CD4-positive, CD25-positive, alpha-beta regulatory T cell (primary cell): Measurements from ENCODE around the gene CCL3. TPM values are rescaled to one million over a fixed set of nuclear protein-coding genes. Genes with fewer than 3 reads are reported as not detected.

ENCODE experiments used
- ATAC-seq, 2 donors: fragments of 150-1000 bp; cut with Tn5 transposase; one replicate each; pipeline ENCODE4 v1.10.0; 2021; ENCODE audit warnings: low read depth in 2 of 2, moderate number of reproducible peaks in 2 of 2, moderate library complexity in 1 of 2
- DNase-seq, 3 donors: peaks; one replicate each; pipeline versions ENCODE4 v3.0.0 to v3.0.0-alpha.2; 2012 to 2022; ENCODE audit warnings: mixed read lengths in 1 of 3
- H3K27ac ChIP-seq: one replicate; pipeline ENCODE4 v1.7.0; 2013; ENCODE audit warnings: mild to moderate bottlenecking, low read length; ENCODE audit not compliant: insufficient read depth, poor library complexity, severe bottlenecking
- H3K27me3 ChIP-seq: one replicate; pipeline ENCODE4 v1.7.0; 2013; ENCODE audit warnings: low read length; ENCODE audit not compliant: control insufficient read depth, insufficient read depth
- H3K36me3 ChIP-seq: one replicate; pipeline ENCODE4 v1.7.0; 2013; ENCODE audit warnings: mild to moderate bottlenecking, low read length, moderate library complexity; ENCODE audit not compliant: control insufficient read depth, insufficient read depth
- H3K4me1 ChIP-seq: 2 replicates; pipeline ENCODE4 v1.7.0; 2013; ENCODE audit warnings: mild to moderate bottlenecking, low read length; ENCODE audit not compliant: insufficient read depth, control insufficient read depth, poor library complexity, severe bottlenecking
- H3K4me3 ChIP-seq: one replicate; pipeline ENCODE4 v1.7.0; 2013; ENCODE audit warnings: low read depth, mild to moderate bottlenecking, low read length, moderate library complexity
- H3K9me3 ChIP-seq, 2 experiments: 1 replicate in 1 of 2; 2 replicates in 1 of 2; pipeline ENCODE4 v1.7.0; 2013; ENCODE audit warnings: low read length in 2 of 2, mild to moderate bottlenecking in 1 of 2, moderate library complexity in 1 of 2; ENCODE audit not compliant: control insufficient read depth in 2 of 2
- H3K27ac Mint-ChIP-seq, 3 donors: one replicate each; pipeline ENCODE4 v1.8.0; 2020 to 2022; ENCODE audit warnings: mild to moderate bottlenecking in 3 of 3, mixed read lengths in 3 of 3, moderate library complexity in 2 of 3
- H3K27me3 Mint-ChIP-seq: one replicate; pipeline ENCODE4 v1.8.0; 2022; ENCODE audit warnings: mild to moderate bottlenecking, mixed read lengths
- H3K36me3 Mint-ChIP-seq: one replicate; pipeline ENCODE4 v1.8.0; 2020; ENCODE audit warnings: mixed read lengths
- H3K4me1 Mint-ChIP-seq, 4 donors: one replicate each; pipeline ENCODE4 v1.8.0; 2020 to 2022; ENCODE audit warnings: mixed read lengths in 4 of 4, mild to moderate bottlenecking in 1 of 4
- H3K4me3 Mint-ChIP-seq, 4 donors: one replicate each; pipeline ENCODE4 v1.8.0; 2020 to 2022; ENCODE audit warnings: mild to moderate bottlenecking in 4 of 4, mixed read lengths in 4 of 4, moderate library complexity in 3 of 4
- H3K9me3 Mint-ChIP-seq, 7 donors: one replicate each; pipeline ENCODE4 v1.8.0; 2020 to 2022; ENCODE audit warnings: mixed read lengths in 7 of 7, mild to moderate bottlenecking in 3 of 7, moderate library complexity in 2 of 7
- polyA plus RNA-seq, 4 donors: library from polyadenylated mRNA; unstranded; fragments of 300-500 nt; fragmentation: Illumina TruSeq; gene quantifications; one replicate each; pipeline ENCODE4 v1.2.3, GENCODE V29; 2021
- total RNA-seq: library from RNA; stranded (reverse); gene quantifications from one replicate; pipeline ENCODE4 v1.2.3, GENCODE V29; 2022

The CCL3 gene
- total and polyA plus RNA-seq, 5 donors from 2014 or later, result 0.45 TPM; not detected in 4

DNA sequence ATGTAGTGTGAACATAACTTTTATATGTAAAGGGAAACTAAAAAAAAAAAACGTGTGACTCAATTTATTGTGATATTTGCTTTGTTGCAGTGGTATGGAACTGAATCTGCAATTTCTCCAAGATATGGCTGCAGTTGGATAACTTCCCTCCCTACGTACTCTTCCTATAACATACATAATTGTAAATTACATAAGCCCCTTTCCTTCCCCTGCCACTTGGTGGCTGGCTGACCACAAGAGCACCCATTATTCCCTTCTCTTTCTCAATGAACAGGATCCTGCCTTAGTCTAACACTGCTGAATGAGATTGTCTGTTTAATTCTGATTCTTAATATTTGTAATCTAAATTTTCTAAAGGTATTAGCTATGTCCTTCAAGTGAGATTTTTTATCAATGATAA lies 41.5 kb upstream of the CCL3 start:
- no peak overlapping the region for H3K4me3 ChIP-seq
- ATAC-seq (no peak), DNase-seq (no peak)
- no peaks in the 10 kb centered on the region for H3K36me3 ChIP-seq
- H3K4me1 ChIP-seq, result no peaks in the 10 kb centered on the region
- H3K36me3 Mint-ChIP-seq, result no peaks in the 10 kb centered on the region
- no peaks in the 10 kb centered on the region for H3K4me1 Mint-ChIP-seq
- no peak overlapping the region for H3K27ac Mint-ChIP-seq
- no peaks in the 10 kb centered on the region for H3K9me3 ChIP-seq
- H3K27me3 Mint-ChIP-seq, result peaks cover 10% of the 10 kb centered on the region
- H3K27ac ChIP-seq, result no peak overlapping the region
- no peak overlapping the region for H3K4me3 Mint-ChIP-seq
- peaks cover 0 to 5% (median 0%) of the 10 kb centered on the region in 7 donors for H3K9me3 Mint-ChIP-seq
- H3K27me3 ChIP-seq, result peaks cover 8% of the 10 kb centered on the region

DNA sequence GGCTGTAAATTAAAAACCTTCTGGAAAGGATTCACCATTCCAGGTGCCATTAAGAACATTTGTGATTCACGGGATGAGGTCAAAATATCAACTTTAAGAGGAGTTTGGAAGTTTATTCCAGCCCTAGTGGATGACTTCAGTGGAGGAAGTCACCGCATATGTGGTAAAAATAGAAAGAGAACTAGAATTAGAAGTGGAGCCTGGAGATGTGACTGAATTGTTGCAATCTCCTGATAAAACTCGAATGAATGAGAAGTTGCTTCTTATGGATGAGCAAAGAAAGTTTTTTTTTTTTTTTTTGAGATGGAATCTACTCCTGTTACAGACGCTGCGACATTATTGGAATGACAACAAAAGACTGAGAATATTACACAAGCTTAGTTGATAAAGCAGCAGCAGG lies 40.4 kb upstream of the CCL3 start:
- peaks cover 4 to 6% of the 10 kb centered on the region in 2 experiments for H3K9me3 ChIP-seq
- H3K36me3 Mint-ChIP-seq, result no peaks in the 10 kb centered on the region
- DNase-seq (no peak), ATAC-seq (no peak)
- no peak overlapping the region for H3K4me3 ChIP-seq
- no peak overlapping the region for H3K27ac ChIP-seq
- H3K27ac Mint-ChIP-seq, result no peak overlapping the region
- H3K4me1 Mint-ChIP-seq, result no peaks in the 10 kb centered on the region
- H3K4me1 ChIP-seq, result no peaks in the 10 kb centered on the region
- H3K4me3 Mint-ChIP-seq, result no peak overlapping the region
- H3K9me3 Mint-ChIP-seq, result peaks cover 0 to 15% (median 3%) of the 10 kb centered on the region in 7 donors
- no peaks in the 10 kb centered on the region for H3K36me3 ChIP-seq
- H3K27me3 Mint-ChIP-seq, result peaks cover 10% of the 10 kb centered on the region
- H3K27me3 ChIP-seq, result peaks cover 6% of the 10 kb centered on the region

DNA sequence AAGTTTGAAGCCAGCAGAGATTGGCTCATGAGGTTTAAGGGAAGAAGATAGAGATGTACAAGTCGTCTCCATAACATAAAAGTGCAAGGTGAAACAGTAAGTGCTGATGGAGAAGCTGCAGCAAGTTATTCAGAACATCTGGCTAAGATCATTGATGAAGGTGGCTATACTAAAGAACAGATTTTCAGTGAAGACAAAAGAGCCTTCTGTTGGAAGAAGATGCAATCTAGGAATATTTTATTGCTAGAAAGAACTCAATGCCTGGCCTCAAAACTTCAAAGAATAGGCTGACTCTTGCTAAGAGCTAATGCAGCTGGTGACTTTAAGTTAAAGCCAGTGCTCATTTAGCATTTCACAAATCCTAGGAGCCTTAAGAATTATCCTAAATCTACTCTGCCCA lies 39.7 kb upstream of the CCL3 start:
- no peak overlapping the region for H3K4me3 ChIP-seq
- no peak overlapping the region for H3K4me3 Mint-ChIP-seq
- no peak overlapping the region for H3K27ac Mint-ChIP-seq

DNA sequence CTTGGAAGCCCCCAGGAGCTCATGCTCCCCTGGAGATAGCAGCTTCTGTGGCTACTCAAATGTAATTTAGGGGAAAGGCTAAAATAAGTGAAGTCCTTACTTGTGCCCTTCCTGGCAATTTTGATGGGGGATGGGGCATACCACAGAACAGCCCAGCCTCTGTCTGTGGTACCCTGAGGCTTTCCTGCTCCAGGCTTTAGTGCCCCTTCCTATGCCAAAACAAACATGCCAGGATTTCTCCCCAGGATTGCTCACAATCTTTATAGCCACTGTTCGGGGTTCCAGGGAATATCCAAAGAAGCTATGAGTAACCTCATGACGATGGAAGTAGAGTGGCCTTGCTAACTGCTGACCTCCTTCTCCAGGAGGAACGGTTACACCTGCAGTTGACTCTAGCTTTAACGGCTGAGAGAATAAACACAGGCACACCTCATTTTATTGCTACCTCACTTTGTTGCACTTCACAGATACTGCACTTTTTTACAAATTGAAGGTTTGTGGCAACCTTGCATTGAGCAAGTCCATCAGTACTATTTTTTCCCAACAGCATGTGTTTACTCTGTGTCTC lies 38.6 kb upstream of the CCL3 start:
- H3K4me3 ChIP-seq, result no peak overlapping the region
- no peaks in the 10 kb centered on the region for H3K4me1 ChIP-seq
- Mint-ChIP-seq H3K27ac (no peak overlapping the region), H3K9me3 (peaks cover 0 to 16% (median 3%) of the 10 kb centered on the region in 7 donors), H3K4me3 (no peak overlapping the region), H3K36me3 (no peaks in the 10 kb centered on the region), H3K27me3 (peaks cover 9% of the 10 kb centered on the region), H3K4me1 (no peaks in the 10 kb centered on the region)
- H3K36me3 ChIP-seq, result no peaks in the 10 kb centered on the region
- no peak overlapping the region for H3K27ac ChIP-seq
- ATAC-seq (no peak), DNase-seq (no peak)
- H3K9me3 ChIP-seq, result peaks cover 6% of the 10 kb centered on the region in 2 experiments
- H3K27me3 ChIP-seq, result peaks cover 4% of the 10 kb centered on the region

More for the DNA sequence above, 39.7 kb upstream of the CCL3 start:
- no peaks in the 10 kb centered on the region for H3K4me1 ChIP-seq
- no peak for DNase-seq
- Mint-ChIP-seq H3K36me3 (no peaks in the 10 kb centered on the region), H3K4me1 (no peaks in the 10 kb centered on the region), H3K9me3 (peaks cover 0 to 16% (median 3%) of the 10 kb centered on the region in 7 donors), H3K27me3 (peaks cover 5% of the 10 kb centered on the region)
- no peaks in the 10 kb centered on the region for H3K36me3 ChIP-seq
- peaks cover 4% of the 10 kb centered on the region for H3K27me3 ChIP-seq
- H3K27ac ChIP-seq, result no peak overlapping the region
- H3K9me3 ChIP-seq, result peaks cover 6% of the 10 kb centered on the region in 2 experiments
- ATAC-seq, result no peak

DNA sequence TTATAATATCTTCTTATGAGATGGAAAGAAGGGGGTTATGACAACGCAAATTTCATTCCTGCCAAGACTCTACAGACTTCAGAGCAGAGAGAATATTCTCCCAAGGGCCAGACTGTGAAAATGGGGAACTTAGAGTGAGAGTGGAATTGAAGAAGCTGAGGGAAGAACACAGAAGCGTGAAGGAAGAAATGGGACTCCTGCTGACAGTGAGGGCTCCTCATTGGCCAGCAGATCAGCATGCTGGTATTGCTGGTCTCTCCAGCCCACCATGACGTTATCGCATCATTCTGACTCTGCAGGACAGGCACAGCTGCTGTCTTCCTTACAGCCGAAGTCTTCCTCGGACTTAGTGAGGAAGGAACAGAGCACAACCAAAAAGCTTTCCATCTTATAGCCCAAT lies 38.0 kb upstream of the CCL3 start:
- Mint-ChIP-seq H3K27me3 (peaks cover 11% of the 10 kb centered on the region), H3K9me3 (peaks cover 0 to 16% (median 4%) of the 10 kb centered on the region in 7 donors), H3K27ac (no peak overlapping the region), H3K4me1 (no peaks in the 10 kb centered on the region), H3K4me3 (no peak overlapping the region), H3K36me3 (no peaks in the 10 kb centered on the region)
- H3K27me3 ChIP-seq, result peaks cover under 1% of the 10 kb centered on the region
- H3K9me3 ChIP-seq, result peaks cover 6% of the 10 kb centered on the region in 2 experiments
- DNase-seq (no peak), ATAC-seq (no peak)
- no peak overlapping the region for H3K27ac ChIP-seq
- no peak overlapping the region for H3K4me3 ChIP-seq
- no peaks in the 10 kb centered on the region for H3K36me3 ChIP-seq
- no peaks in the 10 kb centered on the region for H3K4me1 ChIP-seq

DNA sequence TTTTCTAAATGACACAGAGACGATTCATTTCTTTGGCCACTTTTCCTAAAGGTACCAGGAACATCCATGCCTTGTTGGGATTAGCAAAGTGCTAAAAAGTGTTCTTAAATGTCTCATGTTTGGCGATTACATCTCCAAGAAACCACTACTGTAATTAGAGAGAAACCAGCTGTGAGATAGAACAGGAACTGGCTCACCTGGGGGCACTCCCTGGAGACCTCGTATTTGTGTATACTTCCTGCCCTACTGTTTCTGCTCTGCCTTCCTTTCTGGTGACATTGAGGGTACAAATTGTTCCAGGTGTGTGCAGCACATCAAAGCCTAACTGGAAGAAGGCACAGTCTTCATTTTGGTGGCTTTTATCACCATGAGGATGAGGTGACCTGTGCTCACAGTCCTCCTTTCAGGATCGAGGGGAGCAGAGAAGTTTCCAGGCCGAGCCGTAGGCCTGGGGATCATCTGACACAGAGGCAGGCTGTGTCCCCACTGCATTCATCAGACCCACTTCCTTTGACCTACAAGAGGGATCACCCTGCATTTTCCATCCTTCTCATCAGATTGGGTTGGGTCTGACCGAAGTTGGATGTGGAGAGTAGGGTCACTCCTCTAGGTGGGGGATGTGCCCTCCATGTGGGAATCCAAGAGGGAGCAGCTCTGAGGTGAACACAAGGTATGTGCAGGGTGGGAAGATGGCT lies 37.4 kb upstream of the CCL3 start:
- Histone ChIP-seq H3K27me3 (no peaks in the 10 kb centered on the region), H3K27ac (no peak overlapping the region), H3K36me3 (no peaks in the 10 kb centered on the region), H3K9me3 (peaks cover 6% of the 10 kb centered on the region in 2 experiments), H3K4me1 (no peaks in the 10 kb centered on the region), H3K4me3 (no peak overlapping the region)
- Mint-ChIP-seq H3K27ac (no peak overlapping the region), H3K4me1 (no peaks in the 10 kb centered on the region), H3K9me3 (peaks cover 0 to 16% (median 4%) of the 10 kb centered on the region in 7 donors), H3K4me3 (no peak overlapping the region), H3K36me3 (no peaks in the 10 kb centered on the region), H3K27me3 (peaks cover 11% of the 10 kb centered on the region)
- ATAC-seq (no peak), DNase-seq (no peak)

DNA sequence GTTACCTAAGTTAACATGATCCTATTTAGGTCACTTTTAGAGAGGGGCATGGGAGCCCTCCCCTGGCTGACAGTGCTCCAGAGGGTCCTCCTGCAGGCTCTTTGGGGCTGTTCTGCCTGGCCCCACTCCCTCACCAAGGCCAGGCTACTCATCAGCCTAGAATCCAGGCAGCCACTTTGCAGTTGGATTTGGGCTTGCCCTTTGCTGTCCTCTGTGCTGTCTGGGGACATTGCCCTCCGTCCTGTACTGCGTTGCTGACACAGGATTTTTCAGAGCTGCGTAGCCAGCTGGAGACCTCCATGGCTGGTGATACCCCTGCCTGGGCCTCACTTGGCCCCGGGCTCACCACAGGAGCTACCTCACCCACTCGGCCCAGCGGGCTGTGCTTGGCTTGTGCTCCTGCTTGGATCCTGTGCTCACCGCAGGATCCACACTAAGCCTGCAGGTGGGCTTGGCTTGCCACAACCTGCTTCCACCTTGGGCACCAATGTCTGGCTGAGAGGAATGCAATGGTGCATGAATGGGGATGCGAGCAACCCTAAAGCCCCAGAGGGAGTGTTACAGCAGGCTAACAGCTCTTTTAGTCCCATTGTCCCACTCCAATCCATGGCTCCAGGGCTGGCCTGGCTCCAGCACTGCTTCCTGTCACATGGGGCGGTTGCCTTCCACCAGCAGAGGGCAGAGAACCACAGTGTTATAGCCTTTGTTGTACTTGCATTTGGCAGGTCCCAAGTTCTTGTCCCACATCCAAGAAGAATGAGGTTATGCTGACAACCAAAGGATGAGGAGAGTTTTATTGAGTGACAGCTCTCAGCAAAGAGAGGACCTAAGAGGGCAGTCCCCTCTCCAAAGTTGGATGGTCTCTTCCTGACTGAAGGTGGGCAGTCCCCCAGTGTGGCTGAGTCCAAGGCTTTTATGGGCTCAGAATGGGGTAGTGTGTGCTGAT lies 35.2 kb upstream of the CCL3 start:
- ATAC-seq (no peak), DNase-seq (no peak)
- peaks cover 16% of the 10 kb centered on the region for H3K27me3 Mint-ChIP-seq
- H3K36me3 ChIP-seq, result no peaks in the 10 kb centered on the region
- H3K27me3 ChIP-seq, result no peaks in the 10 kb centered on the region
- no peak overlapping the region for H3K4me3 ChIP-seq
- no peaks in the 10 kb centered on the region for H3K4me1 ChIP-seq
- peaks cover 6% of the 10 kb centered on the region in 2 experiments for H3K9me3 ChIP-seq
- H3K9me3 Mint-ChIP-seq, result peaks cover 0 to 16% (median 6%) of the 10 kb centered on the region in 7 donors
- no peak overlapping the region for H3K27ac Mint-ChIP-seq
- no peaks in the 10 kb centered on the region for H3K36me3 Mint-ChIP-seq
- H3K4me3 Mint-ChIP-seq, result no peak overlapping the region
- H3K27ac ChIP-seq, result no peak overlapping the region
- no peaks in the 10 kb centered on the region for H3K4me1 Mint-ChIP-seq
